ENCODE data around the gene TBX2.
A peak's percentile ranks its signal among the peaks of the same experiment; 100 is the strongest.

Gene TBX2

DNA sequence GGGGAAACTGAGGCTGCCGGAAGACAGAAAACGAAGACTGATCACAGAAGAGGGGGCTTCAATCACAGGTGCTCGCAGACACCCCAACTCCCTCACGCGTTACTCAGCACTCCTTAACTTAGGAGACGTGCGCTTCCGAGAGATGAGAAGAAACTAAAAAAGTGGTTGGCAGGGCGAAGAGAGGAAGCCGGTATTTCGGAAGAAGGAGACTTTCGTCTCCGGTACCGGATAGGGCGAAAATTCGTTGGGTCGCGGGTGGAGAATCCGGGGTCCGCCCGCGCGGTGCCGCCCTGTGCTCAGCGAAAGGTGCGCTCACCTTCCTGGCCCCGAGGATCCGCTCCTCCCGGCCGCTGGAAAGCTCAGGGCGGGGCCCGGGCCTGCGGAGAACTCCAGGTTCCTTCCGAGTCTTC lies 917 bp upstream of the TBX2 start:
- H3K4me3 ChIP-seq (ENCODE audit: control insufficient read depth, low read depth, low read length), result peak overlapping the region; percentile 77
- no peak for DNase-seq (ENCODE audit: low read depth)
- TF ChIP-seq CTCF (conservative IDR thresholded peaks at IDR 0.05; ENCODE audit: control insufficient read depth, insufficient read depth, low read depth, low read length), result no peak

GRCh38 chr17:61400066-61400716 lies 548 bp downstream of the TBX2 start:
- no peak for DNase-seq (ENCODE audit: low read depth)
- TF ChIP-seq CTCF (conservative IDR thresholded peaks at IDR 0.05; ENCODE audit: control insufficient read depth, insufficient read depth, low read depth, low read length), result no peak
- H3K4me3 ChIP-seq (ENCODE audit: control insufficient read depth, low read depth, low read length), result peak overlapping the region; percentile 86

DNA sequence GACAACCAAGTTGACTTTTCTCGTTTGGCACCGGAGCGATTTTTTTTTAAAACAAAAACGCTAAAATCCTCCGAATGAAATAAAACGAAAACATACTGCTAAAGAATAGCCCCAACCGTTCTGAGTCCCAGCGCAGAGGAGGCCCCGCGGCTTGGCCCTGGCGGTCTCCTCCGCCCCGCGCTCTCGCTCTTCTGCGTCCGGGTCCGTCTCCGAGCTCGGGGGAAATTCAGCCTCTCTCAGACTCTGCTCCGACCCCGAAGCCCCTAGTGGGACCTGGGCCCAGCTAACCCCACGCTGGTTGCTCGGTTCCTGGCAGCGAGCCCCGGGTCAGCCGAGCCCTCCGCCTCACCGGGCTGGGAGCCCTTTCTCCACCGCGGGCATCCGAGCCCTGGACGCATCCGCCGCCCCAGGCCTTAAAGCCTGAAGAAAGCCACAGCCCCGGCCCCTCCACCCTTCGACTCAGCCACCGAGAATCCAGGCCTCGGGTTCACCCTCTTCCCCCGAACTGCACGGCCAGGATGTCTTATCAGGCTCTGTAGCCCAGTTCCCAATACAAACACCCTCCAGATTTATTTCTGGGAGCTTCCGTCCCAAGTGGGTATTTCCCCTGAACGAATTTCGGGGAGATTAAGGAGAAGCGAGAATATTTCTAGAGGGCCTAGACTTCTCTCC lies 1.2 kb downstream of the TBX2 start:
- H3K4me3 ChIP-seq (ENCODE audit: control insufficient read depth, low read depth, low read length), result peak overlapping the region; percentile 86
- no peak for TF ChIP-seq CTCF (conservative IDR thresholded peaks at IDR 0.05; ENCODE audit: control insufficient read depth, insufficient read depth, low read depth, low read length)
- DNase-seq (ENCODE audit: low read depth), result no peak

DNA sequence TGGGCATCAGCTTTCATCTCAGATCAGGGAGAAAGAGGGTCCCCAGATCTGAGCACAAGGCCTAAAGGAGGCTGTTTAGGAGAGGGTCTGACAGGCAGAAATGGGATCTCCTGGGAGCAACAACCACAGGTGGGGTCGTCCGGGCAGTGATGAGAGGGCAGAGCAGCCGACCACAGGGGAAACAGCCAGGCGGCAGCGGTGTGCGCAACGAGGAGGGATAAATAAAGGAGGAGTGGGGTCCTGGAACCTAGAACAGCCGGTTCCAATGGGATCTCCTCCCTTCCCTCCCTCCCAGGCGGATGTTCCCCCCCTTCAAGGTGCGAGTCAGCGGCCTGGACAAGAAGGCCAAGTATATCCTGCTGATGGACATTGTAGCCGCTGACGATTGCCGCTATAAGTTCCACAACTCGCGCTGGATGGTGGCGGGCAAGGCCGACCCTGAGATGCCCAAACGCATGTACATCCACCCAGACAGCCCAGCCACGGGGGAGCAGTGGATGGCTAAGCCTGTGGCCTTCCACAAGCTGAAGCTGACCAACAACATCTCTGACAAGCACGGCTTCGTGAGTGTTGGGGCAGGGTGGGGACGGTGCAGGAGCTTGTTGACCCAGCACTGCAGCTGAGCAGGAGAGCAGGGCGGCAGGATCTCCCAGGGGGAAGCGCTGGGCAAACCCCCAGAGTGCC lies 1.9 kb downstream of the TBX2 start:
- TF ChIP-seq CTCF (conservative IDR thresholded peaks at IDR 0.05; ENCODE audit: control insufficient read depth, insufficient read depth, low read depth, low read length), result no peak
- H3K4me3 ChIP-seq (ENCODE audit: control insufficient read depth, low read depth, low read length), result peak overlapping the region; percentile 86
- no peak for DNase-seq (ENCODE audit: low read depth)

DNA sequence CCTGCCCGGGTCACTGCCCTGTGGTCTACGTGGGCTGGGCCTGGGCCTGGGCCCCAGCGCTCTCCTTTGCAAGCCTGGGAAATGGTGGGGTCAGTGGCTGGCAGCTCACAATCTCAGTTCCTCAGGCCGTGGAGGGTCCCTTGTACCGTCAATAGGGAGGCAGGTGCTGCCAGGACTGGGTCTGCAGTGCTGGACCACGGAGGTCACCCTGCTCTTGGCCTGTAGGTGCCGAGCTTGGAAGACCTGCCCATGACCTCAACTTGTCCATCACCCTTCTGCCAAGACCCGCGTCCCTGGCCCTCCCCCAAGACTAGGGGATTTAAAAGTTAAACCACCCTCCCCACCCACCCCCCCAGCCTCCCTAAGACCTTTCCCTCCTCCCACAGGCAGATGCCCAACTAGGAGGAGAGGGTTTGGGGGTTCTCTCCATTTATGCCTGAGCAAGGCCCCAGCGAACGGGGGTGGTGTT lies 2.5 kb downstream of the TBX2 start:
- no peak for TF ChIP-seq CTCF (conservative IDR thresholded peaks at IDR 0.05; ENCODE audit: control insufficient read depth, insufficient read depth, low read depth, low read length)
- peak overlapping the region; percentile 86 for H3K4me3 ChIP-seq (ENCODE audit: control insufficient read depth, low read depth, low read length)
- no peak for DNase-seq (ENCODE audit: low read depth)

GRCh38 chr17:61402978-61403800 lies 3.5 kb downstream of the TBX2 start:
- H3K4me3 ChIP-seq (ENCODE audit: control insufficient read depth, low read depth, low read length), result peak overlapping the region; percentile 86
- TF ChIP-seq CTCF (conservative IDR thresholded peaks at IDR 0.05; ENCODE audit: control insufficient read depth, insufficient read depth, low read depth, low read length), result no peak
- DNase-seq (ENCODE audit: low read depth), result no peak
